ENCODE data around the gene GATM.
"Not testable (repeated sequence)": the region's sequence is repeated elsewhere in the genome, so short reads cannot be mapped to it uniquely, and the experiment has no call there.

Gene GATM

DNA sequence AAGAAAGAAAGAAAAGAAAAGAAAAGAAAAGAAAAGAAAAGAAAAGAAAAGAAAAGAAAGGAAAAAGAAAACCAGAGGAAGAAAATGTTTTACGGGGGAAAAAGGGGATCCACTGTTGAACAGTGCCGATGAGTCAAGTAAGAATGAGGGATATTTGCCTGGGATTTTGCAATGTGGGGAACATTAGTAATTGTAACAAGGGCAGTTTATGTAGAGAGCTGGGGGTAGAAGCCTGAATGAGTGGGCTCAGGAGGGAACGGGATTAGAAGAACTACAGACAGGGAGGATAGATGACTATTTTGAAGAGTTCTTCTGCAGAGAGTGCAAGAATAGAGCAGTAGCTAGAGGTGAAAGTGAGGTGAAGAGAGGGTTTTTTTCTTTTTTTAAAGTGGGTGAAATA lies 28.7 kb downstream of the GATM start:
- no peak for DNase-seq (ENCODE audit: low read depth)

GRCh38 chr15:45347989-45348388 lies 30.4 kb downstream of the GATM start:
- DNase-seq (ENCODE audit: low read depth): no peak

- DNase-seq (ENCODE audit: low read depth): no peak
These were observed 31.3 kb downstream of the GATM start for GRCh38 chr15:45347033-45347432.

- no peak for DNase-seq (ENCODE audit: low read depth)
These were observed 32.0 kb downstream of the GATM start for GRCh38 chr15:45346381-45346780.

DNA sequence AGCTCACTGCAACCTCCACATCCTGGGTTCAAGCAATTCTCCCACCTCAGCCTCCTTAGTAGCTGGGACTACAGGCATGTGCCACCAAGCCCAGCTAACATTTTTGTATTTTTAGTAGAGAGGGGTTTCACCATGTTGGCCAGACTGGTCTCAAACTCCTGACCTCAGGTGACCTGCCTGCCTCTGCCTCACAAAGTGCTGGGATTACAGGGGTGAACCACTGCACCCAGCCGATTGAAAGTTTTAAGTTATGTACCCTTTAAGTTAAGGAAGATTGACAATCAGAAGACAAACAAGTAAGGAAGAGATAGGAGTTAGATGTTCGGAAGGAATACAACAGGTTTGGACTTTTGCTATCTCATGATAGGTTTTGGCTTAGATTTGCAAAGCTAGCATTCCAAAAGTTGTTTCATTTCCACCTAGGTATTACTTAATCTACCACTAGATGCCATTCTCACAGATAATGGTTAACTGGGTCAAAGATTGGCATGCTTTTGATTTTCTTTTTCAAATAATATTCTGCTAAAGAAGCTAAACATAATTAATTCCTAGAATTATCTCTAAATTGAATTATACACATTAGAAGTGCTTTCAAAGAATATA lies 35.0 kb downstream of the GATM start:
- DNase-seq (ENCODE audit: low read depth): no peak

GRCh38 chr15:45341790-45342189 lies 36.6 kb downstream of the GATM start:
- no peak for DNase-seq (ENCODE audit: low read depth)

DNA sequence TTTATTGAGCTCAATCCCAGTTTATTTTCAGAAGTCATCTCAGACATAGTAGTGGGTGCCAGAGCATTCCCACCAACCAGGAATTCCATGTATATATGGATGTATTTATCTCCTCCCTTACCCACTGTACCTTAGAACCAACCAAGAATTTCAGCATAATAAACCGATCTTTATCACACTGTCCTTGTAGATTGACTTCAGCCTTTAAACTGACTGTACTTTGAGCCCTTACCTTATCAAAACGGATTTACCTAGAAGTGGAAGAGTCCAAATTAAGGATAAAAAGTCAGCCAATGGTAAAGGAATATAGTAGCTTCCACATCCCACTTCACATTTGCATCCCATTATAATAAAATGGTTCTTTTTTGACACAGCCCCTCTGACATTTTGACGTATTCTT lies 37.9 kb downstream of the GATM start:
- DNase-seq (ENCODE audit: low read depth): no peak

- no peak for DNase-seq (ENCODE audit: low read depth)
These were observed 39.9 kb downstream of the GATM start for GRCh38 chr15:45338417-45338816.

DNA sequence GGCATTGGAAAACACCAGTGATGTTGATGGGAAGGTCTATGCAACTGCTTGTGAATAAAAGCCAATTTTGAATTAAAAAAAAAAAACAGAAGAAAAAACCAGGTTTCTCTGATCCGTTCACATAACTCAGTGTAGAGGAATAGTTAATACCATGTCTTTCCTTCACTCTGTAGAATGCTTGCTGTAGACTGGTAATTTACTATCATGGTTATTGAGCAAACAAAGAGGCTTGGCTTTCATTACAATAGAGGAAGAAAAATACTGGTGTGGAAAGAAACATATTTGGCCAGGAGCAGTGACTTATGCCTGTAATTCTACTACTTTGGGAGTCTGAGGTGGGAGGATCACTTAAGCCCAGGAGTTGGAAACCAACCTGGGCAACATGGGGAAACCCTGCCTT lies 41.1 kb downstream of the GATM start:
- no peak for DNase-seq (ENCODE audit: low read depth)

- DNase-seq (ENCODE audit: low read depth): no peak
These were observed 44.8 kb downstream of the GATM start for GRCh38 chr15:45333550-45333949.

- no peak for DNase-seq (ENCODE audit: low read depth)
These were observed 45.6 kb downstream of the GATM start for GRCh38 chr15:45332694-45333093.

- DNase-seq (ENCODE audit: low read depth): no peak
These were observed 46.4 kb downstream of the GATM start for GRCh38 chr15:45331972-45332371.

- no peak for DNase-seq (ENCODE audit: low read depth)
These were observed 49.7 kb downstream of the GATM start for GRCh38 chr15:45328663-45329062.

DNA sequence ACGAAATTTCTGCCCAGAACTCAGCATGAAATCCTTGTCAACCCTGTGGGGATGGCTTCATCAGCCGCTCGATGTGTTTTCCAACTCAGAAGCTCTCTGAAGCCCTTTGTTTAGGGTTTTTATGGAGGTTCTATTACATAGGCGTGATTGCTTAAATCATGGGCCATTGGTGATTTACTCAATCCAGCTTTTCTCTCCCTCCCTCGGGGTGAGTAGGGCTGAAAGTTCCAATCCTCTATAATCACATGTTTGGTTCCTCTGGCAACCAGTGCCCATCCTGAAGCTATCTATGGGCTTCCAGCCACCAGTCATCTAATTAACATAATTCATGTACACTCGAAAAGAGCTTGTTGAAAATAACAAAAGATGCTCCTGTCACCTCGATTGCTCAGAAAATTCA lies 51.6 kb downstream of the GATM start:
- no peak for DNase-seq (ENCODE audit: low read depth)

DNA sequence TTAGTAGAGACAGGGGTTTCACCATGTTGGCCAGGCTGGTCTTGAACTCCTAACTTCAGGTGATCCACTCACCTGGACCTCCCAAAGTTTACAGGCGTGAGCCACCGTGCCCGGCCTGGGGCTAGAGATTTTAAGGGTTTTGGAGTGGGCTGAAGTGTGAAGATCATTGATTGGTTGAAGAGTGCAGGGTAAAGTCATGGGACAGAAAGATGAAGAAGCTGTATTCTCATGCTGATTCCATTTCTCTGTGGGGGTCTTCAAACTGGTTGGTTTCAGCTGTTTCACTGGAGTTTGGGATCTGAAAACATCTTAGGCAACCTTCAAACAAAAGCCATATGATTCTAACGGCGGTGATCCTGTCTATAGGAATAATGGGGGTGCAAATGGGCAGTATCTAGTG lies 52.1 kb downstream of the GATM start:
- no peak for DNase-seq (ENCODE audit: low read depth)

DNA sequence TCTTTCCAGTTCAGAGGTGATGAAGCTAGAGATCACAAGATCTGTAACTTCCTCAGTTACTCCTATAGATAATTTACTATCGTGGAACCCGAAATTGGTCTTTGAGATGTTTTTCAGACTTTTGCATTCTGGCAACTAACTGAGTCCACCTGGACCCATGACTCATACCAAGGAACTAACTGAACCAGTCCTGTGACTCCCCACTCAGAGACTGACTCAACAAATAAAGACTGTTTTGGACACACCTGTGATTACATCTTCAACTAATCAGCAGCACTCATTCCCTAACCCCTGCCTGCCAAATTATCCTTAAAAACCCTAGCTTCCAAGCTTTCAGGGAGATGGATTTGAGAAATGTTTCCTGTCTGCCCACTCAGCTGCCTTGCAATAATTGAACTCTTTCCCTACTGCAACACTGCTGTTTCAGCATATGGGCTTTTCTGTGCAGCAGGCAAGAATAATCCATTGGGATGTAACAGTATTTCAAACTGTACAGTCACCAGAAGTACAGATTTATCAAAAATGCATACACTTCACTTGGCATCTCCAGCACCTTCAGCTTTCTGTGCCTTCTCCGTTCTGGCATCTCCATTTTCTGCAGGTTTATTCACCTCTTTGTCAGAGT lies 57.7 kb downstream of the GATM start:
- DNase-seq (ENCODE audit: low read depth): no peak

GRCh38 chr15:45319472-45320214 lies 58.7 kb downstream of the GATM start:
- no peak for DNase-seq (ENCODE audit: low read depth)

DNA sequence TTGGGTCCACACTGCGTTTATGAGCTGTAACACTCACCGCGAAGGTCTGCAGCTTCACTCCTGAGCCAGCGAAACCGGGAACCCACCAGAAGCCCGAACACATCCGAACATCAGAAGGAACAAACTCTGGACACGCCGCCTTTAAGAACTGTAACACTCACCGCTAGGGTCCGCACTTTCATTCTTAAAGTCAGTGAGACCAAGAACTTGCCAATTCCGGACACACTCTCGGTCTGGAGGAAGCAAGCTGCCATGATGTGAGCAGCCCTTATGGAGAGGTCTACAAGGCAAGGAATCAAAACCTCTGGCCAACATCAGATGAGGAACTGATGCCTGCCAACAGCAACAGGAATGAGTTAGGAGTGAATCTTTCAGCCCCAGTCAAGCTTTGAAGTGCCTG lies 63.4 kb downstream of the GATM start:
- DNase-seq (ENCODE audit: low read depth): no peak

DNA sequence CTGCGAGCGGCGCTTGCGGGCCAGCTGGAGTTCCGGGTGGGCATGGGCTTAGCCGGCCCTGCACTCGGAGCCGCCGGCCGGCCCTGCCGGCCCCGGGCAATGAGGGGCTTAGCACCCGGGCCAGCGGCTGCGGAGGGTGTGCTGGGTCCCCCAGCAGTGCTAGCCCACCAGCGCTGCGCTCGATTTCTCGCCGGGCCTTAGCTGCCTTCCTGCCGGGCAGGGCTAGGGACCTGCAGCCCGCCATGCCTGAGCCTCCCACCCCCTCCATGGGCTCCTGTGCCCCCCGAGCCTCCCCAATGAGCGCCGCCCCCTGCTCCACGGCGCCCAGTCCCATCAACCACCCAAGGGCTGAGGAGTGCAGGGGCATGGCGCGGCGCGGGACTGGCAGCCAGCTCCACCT lies 64.2 kb downstream of the GATM start:
- DNase-seq (ENCODE audit: low read depth): not testable (repeated sequence)
